Measurements from ENCODE around the gene HYAL2.

DNA sequence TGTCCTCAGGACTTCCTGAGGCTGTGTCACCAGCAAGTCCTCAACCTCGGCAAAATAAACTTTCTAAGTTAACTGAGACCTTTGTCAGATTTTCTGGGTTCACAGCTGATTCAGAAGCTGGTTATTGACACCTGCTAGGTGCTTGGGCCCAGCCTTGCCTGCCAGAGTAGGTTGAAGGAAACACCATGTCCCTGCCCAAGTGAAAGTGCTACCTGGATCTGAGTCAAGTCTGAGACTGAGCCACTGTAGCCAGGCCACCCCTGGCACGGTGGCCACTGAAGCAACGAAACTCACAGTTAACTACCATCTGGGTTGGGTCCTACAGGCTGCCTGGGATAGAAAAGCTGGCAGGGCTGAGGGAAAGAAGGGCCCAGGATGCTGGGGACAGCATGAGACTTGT is 8.2 kb downstream of the HYAL2 start:
- TF ChIP-seq, protein P1, sequence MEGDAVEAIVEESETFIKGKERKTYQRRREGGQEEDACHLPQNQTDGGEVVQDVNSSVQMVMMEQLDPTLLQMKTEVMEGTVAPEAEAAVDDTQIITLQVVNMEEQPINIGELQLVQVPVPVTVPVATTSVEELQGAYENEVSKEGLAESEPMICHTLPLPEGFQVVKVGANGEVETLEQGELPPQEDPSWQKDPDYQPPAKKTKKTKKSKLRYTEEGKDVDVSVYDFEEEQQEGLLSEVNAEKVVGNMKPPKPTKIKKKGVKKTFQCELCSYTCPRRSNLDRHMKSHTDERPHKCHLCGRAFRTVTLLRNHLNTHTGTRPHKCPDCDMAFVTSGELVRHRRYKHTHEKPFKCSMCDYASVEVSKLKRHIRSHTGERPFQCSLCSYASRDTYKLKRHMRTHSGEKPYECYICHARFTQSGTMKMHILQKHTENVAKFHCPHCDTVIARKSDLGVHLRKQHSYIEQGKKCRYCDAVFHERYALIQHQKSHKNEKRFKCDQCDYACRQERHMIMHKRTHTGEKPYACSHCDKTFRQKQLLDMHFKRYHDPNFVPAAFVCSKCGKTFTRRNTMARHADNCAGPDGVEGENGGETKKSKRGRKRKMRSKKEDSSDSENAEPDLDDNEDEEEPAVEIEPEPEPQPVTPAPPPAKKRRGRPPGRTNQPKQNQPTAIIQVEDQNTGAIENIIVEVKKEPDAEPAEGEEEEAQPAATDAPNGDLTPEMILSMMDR (IDR thresholded peaks at IDR 0.05) = no peak
- TF ChIP-seq EP300 (IDR thresholded peaks at IDR 0.05) (no peak), POLR2A (IDR thresholded peaks at IDR 0.05; ENCODE audit: low read depth) (no peak), POLR2AphosphoS5 (IDR thresholded peaks at IDR 0.05) (no peak)
